Eye (tissue), 1 donor: ENCODE results near the gene GDPGP1.
"Not testable (repeated sequence)": the region's sequence is repeated elsewhere in the genome, so short reads cannot be mapped to it uniquely, and the experiment has no call there.

Source experiments
- DNase-seq: peaks from one replicate; pipeline ENCODE4 v3.0.0-alpha.2; 2015

The GDPGP1 gene

DNA sequence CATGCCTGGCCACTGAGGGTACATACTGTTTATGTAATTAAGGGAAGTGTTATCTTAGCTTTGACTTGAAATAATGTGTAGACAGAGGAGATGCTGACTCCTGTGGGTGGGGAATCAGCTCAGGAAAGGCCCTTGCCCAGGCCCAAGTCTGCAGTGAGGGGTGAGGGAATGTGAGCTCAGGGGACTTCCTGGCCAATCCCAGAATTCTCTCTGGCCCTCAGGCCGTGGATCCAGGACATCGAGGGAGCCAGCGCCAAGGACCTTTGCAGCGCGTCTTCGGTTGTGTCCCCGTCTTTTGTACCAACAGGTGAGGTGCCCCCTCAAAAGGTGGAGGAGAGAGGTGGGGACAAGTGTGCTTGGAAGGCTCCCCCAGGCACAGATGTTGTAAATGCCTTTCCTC lies 6.7 kb upstream of the GDPGP1 start:
- DNase-seq, result no peak

GRCh38 chr15:90227816-90228772 lies 5.9 kb upstream of the GDPGP1 start:
- no peak for DNase-seq

GRCh38 chr15:90228960-90229359 lies 5.0 kb upstream of the GDPGP1 start:
- no peak for DNase-seq

GRCh38 chr15:90230071-90230494 lies 3.9 kb upstream of the GDPGP1 start:
- DNase-seq, result no peak

GRCh38 chr15:90230610-90231009 lies 3.4 kb upstream of the GDPGP1 start:
- DNase-seq, result no peak

DNA sequence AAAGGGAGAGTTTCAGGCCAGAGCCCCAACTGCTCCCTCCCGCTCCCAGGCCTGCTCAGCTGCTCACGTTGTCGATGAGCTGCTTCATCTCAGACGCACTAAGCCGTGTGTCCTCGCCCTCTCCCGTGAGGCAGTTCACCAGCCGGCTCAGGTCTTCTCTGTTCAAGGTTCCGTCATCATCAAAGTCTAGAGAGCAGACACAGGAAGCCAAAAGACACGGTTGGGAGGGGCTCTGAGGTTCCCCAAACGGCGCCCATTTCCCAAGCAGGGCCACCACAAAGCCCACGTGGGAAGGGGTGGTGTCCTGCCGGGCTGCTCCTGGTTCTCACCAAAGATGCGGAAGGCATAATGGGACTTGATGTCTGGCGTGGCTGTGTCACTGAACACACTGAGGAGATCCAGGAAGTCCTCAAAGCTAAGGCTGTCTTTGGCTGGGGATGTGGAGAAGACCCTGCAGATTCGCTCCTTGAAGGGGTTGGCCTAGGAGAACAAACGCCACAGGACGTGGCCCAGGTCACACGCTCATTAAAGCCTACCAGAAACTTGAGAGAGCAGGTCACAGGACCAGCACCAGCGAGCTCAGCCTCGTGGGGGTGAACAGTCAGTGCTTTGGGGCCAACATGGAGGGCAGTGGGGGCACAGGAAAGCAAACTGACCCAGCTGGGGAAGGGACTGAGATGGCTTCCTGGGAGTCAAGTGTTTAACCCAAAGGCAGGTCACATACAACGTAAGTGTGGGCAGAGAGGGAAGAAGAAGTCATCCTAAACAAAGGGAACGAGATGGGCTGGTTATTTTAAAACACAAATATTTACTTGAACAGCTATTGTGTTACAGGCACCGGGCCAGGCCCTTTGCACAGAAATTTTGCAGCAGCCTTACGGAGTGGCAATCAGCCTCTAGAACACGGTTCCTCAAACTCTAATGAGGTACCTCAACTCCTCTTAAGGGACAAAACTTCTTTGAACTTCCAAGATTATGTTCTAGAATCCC lies 2.7 kb upstream of the GDPGP1 start:
- DNase-seq, result no peak

GRCh38 chr15:90232196-90232595 lies 1.8 kb upstream of the GDPGP1 start:
- no peak for DNase-seq

DNA sequence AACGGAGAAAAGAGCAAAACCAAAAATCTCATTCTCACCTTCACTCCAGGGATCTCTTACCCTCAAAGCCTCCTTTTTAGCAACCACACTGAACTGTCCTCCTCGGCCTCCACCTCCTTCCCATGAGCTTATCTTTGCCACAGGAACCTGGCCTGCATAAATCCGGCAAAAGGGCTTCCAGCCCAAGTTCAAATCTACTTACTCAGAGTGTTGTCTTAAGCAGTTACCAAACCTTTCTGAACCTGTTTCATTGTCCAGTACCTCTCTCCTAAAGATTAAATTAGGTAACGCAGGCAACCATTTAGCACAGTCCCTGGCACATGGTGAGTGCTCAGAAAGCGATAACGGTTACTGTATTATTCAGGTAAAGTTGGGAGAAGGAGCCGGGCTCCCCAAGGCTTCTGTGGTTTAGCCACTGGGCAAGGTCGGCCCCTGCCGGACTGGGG lies 1.0 kb upstream of the GDPGP1 start:
- DNase-seq, result no peak

- peak; percentile 60 for DNase-seq
Measured at GRCh38 chr15:90233387-90234095, 468 bp upstream of the GDPGP1 start, which contains the start of gene CIB1. CIB1 (minus strand) TSS chr15:90233941; CDS start chr15:90233885, 56 bp downstream.

- DNase-seq, result no peak
Measured at GRCh38 chr15:90239371-90239770, 5.4 kb downstream of the GDPGP1 start.

DNA sequence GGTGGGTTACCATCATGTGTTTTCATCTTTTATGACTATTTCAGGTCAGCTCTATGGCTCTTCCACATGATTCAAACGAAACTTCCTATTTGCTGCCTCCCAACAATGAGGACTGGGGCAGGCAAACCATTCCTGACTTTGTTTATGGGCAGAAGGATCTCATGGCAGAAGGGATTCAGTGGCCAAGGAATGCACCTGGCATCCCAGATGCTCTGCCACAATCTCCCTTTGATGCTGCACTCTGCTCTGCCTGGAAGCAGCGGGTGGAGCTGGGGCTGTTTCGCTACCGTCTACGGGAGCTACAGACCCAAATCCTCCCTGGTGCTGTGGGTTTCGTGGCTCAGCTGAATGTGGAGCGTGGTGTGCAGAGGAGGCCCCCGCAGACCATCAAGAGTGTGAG lies 6.8 kb downstream of the GDPGP1 start:
- DNase-seq, result no peak

- no peak for DNase-seq
Measured at GRCh38 chr15:90241343-90242192, 7.6 kb downstream of the GDPGP1 start.

GRCh38 chr15:90243943-90244639 lies 10.1 kb downstream of the GDPGP1 start:
- no peak for DNase-seq

- DNase-seq, result no peak
Measured at GRCh38 chr15:90248789-90249202, 14.8 kb downstream of the GDPGP1 start.

DNA sequence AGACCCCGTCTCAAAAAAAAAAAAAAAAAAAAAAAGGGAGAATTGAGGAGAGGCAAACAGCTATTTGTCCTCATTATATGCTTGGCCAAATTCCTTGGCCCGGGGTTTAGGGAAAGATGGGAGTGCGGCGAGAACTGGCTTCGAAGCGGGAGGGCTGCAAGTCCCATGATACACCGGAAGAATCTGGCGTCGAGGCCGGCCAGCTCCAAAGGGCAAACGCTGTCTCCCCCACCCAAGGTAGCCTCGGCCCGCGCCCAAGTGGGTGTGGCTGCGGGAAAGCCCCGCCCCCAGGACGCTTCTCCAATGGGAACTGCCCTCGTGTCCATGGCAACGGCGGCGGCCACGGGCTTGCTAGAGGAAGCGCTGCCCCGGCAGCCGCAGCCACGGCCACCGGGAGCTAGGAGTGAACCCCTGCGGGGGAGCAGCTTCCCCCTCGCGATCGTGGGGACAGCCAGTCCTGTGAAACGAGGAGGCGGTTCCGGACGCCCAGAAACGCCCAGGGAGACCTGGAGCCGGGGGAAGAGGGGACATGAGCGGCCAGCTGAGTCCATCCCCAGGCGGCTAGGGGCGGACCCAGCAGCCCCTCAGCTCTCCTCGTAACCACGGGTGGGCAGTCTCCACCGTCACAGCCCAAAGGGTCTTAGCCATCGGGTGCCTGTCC lies 15.3 kb downstream of the GDPGP1 start, which contains the start of gene TTLL13:
TSS of gene TTLL13 (plus strand) at position 354 of the 661 bp plus-strand sequence. CDS start 1,075 bp downstream, outside the sequence.
- peak; percentile 94 for DNase-seq

DNA sequence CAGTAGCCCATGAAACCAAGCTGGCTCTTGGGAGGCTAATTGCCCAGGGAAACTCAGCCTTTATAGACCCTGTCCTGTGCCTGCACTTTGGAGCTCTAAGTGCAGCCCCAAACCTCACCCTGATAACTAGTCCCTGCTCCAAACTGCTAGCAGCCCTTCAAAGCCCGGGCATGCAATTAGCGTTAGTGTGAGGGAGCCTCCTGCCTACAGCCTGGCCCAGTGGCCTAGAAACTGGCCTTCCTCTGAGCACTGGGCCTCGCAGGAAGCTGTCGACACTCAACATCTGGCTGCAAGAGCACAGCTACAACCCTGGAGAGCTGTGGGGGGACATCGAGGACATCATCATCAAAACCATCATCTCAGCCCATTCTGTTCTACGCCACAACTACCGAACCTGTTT lies 23.8 kb downstream of the GDPGP1 start:
- no peak for DNase-seq

DNA sequence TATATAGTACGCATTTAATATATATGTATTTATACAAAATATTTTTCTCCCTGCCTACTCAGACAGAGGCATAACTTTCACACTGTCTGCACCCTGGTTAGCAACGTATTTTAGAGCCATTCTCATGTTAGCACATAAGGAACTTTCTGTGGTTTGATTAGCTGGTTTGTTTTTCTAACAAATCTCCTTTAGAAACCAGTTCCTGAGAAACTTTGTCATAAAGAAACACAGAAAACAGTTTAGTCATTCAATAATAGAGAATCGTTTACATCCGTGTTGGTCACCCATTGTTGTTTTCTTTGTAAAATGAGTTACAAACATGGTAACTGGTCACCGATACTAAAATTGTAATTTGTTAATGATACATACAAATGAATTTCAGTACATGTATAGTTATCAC lies 25.5 kb downstream of the GDPGP1 start:
- no peak for DNase-seq

- not testable (repeated sequence) for DNase-seq
Measured at GRCh38 chr15:90260731-90261130, 26.7 kb downstream of the GDPGP1 start.

DNA sequence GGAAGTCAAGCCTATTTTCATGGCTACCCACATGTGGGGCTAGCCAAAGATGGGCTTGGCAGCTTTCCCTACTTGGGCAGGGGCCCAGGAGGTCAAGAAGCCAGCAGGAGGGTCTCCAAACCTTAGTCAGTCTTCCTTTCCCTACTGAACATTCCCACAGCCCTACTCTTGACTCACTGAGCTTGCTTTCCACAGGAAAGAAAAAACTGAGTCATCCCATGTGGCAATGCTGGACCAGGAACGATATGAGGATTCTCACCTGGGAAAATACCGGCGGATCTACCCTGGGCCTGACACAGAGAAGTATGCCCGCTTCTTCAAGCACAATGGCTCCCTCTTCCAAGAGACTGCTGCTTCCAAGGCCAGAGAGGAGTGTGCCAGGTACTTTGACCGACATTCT lies 27.8 kb downstream of the GDPGP1 start:
- DNase-seq, result no peak

GRCh38 chr15:90262426-90262825 lies 28.4 kb downstream of the GDPGP1 start:
- no peak for DNase-seq
